RWPE1 (cell line): Measurements from ENCODE around the gene SCYL1.

Source experiments
- CTCF ChIA-PET: fragments of 350-600 bp; sonication (Branson Sonifier 250); formaldehyde crosslinking; extraction: SDS; loops from one replicate; lab custom pipeline; 2021; lab: Yijun Ruan, JAX
- POLR2A ChIA-PET: fragments of 400-600 bp; formaldehyde crosslinking; extraction: SDS; loops from one replicate; lab custom pipeline; 2020; ENCODE audit warnings: antibody characterized with exemption; ENCODE audit not compliant: low non-redundant PET; lab: Yijun Ruan, JAX
- DNase-seq: peaks from one replicate; pipeline ENCODE4 v3.0.0; 2012; ENCODE audit warnings: low spot score
- H3K27ac ChIP-seq: fragments of 450-650 bp; 2 replicates; pipeline ENCODE4 v1.5.1; 2017
- CTCF ChIP-seq: fragments of 450-650 bp; conservative IDR thresholded peaks from 2 replicates; pipeline ENCODE4 v1.5.1; 2017; ENCODE audit warnings: low read depth, mild to moderate bottlenecking

SCYL1 gene

GRCh38 chr11:65556470-65557279, 31.8 kb downstream of the SCYL1 start:
- CTCF ChIA-PET: interaction anchor here (0.6 to 1.8 kb wide), 3 partner anchors 14 to 16 kb away, joined by 3 to 15 read pairs (median 3); partner anchors contain the start of gene ZNRD2
- DNase-seq: no peak
- TF ChIP-seq CTCF: no peak
- POLR2A ChIA-PET: interaction anchor here (0.6 kb wide), 1 partner anchor 40 kb away, joined by 4 read pairs; no protein-coding TSS in a partner anchor
- peak overlapping the region; percentile 86 for H3K27ac ChIP-seq

- ChIA-PET POLR2A (interaction anchor here (0.6 kb wide), 1 partner anchor 40 kb away, joined by 4 read pairs; no protein-coding TSS in a partner anchor), CTCF (interaction anchor here (0.7 kb wide), 1 partner anchor 16 kb away, joined by 3 read pairs; no protein-coding TSS in a partner anchor)
- TF ChIP-seq CTCF: no peak
- H3K27ac ChIP-seq: peak overlapping the region; percentile 86
- no peak for DNase-seq
Measured at GRCh38 chr11:65557280-65558001, 32.6 kb downstream of the SCYL1 start.

GRCh38 chr11:65558002-65558929, 33.4 kb downstream of the SCYL1 start, which contains the start of gene LTBP3:
Gene LTBP3, minus strand, starts transcription at chr11:65558359. Its CDS starts 400 bp downstream, at chr11:65557959.
- no peak for TF ChIP-seq CTCF
- H3K27ac ChIP-seq: peak within 1 kb of the TSS; percentile 86
- ChIA-PET CTCF (interaction anchor here (0.7 to 2.1 kb wide), 3 partner anchors 15 to 243 kb away, joined by 3 to 8 read pairs (median 4); partner anchors contain the start of gene FAM89B), POLR2A (no interaction called here)
- peak; percentile 65 for DNase-seq

- ChIA-PET CTCF (interaction anchor here (0.6 to 2.1 kb wide), 6 partner anchors 10 to 244 kb away, joined by 3 to 8 read pairs (median 4); partner anchors contain the start of gene FAM89B), POLR2A (no interaction called here)
- no peak for DNase-seq
- peak overlapping the region; percentile 86 for H3K27ac ChIP-seq
- no peak for TF ChIP-seq CTCF
Measured at GRCh38 chr11:65558930-65559509, 34.1 kb downstream of the SCYL1 start.

GRCh38 chr11:65559535-65559934, 34.7 kb downstream of the SCYL1 start:
- TF ChIP-seq CTCF: no peak
- peak overlapping the region; percentile 86 for H3K27ac ChIP-seq
- ChIA-PET CTCF (interaction anchor here (0.6 to 2.8 kb wide), 7 partner anchors 8 to 217 kb away, joined by 3 to 17 read pairs (median 5); partner anchors contain the start of gene FAM89B), POLR2A (no interaction called here)
- no peak for DNase-seq
